T-helper 1 cell (primary cell): ENCODE results near the gene OAF.
"Not testable (repeated sequence)": the region's sequence is repeated elsewhere in the genome, so short reads cannot be mapped to it uniquely, and the experiment has no call there.

Source experiments
- DNase-seq, 5 donors: peaks; one replicate each; pipeline ENCODE4 v3.0.0-alpha.2; 2012 to 2020

The OAF gene

DNA sequence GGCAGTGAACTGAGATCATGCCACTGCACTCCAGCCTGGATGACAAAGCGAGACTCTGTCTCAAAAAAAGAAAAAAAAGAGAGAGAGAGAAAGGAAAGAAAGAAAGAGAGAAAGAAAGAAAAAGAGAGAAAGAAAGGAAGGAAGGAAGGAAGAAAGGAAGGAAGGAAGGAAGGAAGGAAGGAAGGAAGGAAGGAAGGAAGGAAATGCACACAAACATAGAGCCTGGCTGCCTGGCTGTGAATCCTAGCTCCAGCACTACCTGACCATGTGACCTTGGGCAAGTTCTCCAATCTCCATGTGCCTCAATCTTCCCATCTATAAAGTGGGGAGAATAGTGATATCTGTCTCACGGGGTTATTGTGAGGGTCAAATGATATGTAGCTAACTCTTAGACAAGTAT lies 63.1 kb downstream of the OAF start:
- not testable (repeated sequence) for DNase-seq

GRCh38 chr11:120279502-120279901 lies 68.7 kb downstream of the OAF start:
- DNase-seq, result no peak
